GM23338 (cell line): ENCODE data around the gene LUC7L. TPM values are rescaled to one million over a fixed set of nuclear protein-coding genes. Genes with fewer than 3 reads are reported as not detected.

ENCODE experiments used
- ATAC-seq: fragments of 200-7000 bp; cut with Tn5 transposase; 3 replicates; pipeline ENCODE4 v1.9.1; 2020
- DNase-seq: peaks from one replicate; pipeline ENCODE4 v3.0.0-alpha.2; 2015; ENCODE audit warnings: low spot score
- H2AFZ ChIP-seq: fragments of 200-600 bp; sonication (generic); 2 replicates; pipeline ENCODE4 v1.8.0; 2016; ENCODE audit warnings: antibody characterized with exemption, mild to moderate bottlenecking, moderate library complexity
- H3F3A ChIP-seq: fragments of 200-600 bp; sonication (generic); replicated peaks from 2 replicates; pipeline ENCODE4 v1.8.0; 2017; ENCODE audit warnings: antibody characterized with exemption, mixed run types, low read depth
- H3K27ac ChIP-seq: fragments of 200-600 bp; sonication (generic); 2 replicates; pipeline ENCODE4 v1.6.1; 2016; ENCODE audit warnings: low read depth
- H3K27me3 ChIP-seq: fragments of 200-600 bp; sonication (generic); 2 replicates; pipeline ENCODE4 v1.8.0; 2016; ENCODE audit warnings: mild to moderate bottlenecking, mixed run types, moderate library complexity; ENCODE audit not compliant: insufficient read depth
- H3K36me3 ChIP-seq: fragments of 200-600 bp; sonication (generic); 2 replicates; pipeline ENCODE4 v1.8.0; 2016; ENCODE audit warnings: mild to moderate bottlenecking; ENCODE audit not compliant: insufficient read depth
- H3K4me1 ChIP-seq: fragments of 200-600 bp; sonication (generic); 2 replicates; pipeline ENCODE4 v1.8.0; 2016; ENCODE audit warnings: mild to moderate bottlenecking, moderate library complexity; ENCODE audit not compliant: insufficient read depth
- H3K4me2 ChIP-seq: fragments of 200-600 bp; sonication (generic); 2 replicates; pipeline ENCODE4 v1.7.1; 2017; ENCODE audit warnings: mixed run types
- H3K4me3 ChIP-seq: fragments of 200-600 bp; sonication (generic); 2 replicates; pipeline ENCODE4 v1.6.1; 2016; ENCODE audit warnings: mixed run types
- H3K79me2 ChIP-seq: fragments of 200-600 bp; sonication (generic); replicated peaks from 2 replicates; pipeline ENCODE4 v1.8.0; 2017; ENCODE audit warnings: mild to moderate bottlenecking; ENCODE audit not compliant: insufficient read depth
- H3K9me2 ChIP-seq: fragments of 200-600 bp; sonication (generic); 2 replicates; pipeline ENCODE4 v1.8.0; 2017; ENCODE audit not compliant: insufficient read depth
- H4K20me1 ChIP-seq: fragments of 200-600 bp; sonication (generic); replicated peaks from 2 replicates; pipeline ENCODE4 v1.8.0; 2017; ENCODE audit warnings: mild to moderate bottlenecking; ENCODE audit not compliant: insufficient read depth
- H3K27ac Mint-ChIP-seq: 2 replicates; pipeline ENCODE4 v1.8.0; 2020; ENCODE audit warnings: inconsistent platforms, mild to moderate bottlenecking, moderate library complexity, mixed read lengths
- H3K27me3 Mint-ChIP-seq: 3 replicates; pipeline ENCODE4 v1.8.0; 2022; ENCODE audit warnings: low read depth, mild to moderate bottlenecking, moderate library complexity, mixed read lengths, inconsistent platforms; ENCODE audit not compliant: insufficient read depth, poor library complexity
- H3K36me3 Mint-ChIP-seq: 3 replicates; pipeline ENCODE4 v1.8.0; 2021; ENCODE audit warnings: low read depth, mild to moderate bottlenecking, inconsistent platforms, moderate library complexity, mixed read lengths
- H3K4me1 Mint-ChIP-seq: 3 replicates; pipeline ENCODE4 v1.8.0; 2020; ENCODE audit warnings: mild to moderate bottlenecking, inconsistent platforms, mixed read lengths
- H3K4me3 Mint-ChIP-seq: 3 replicates; pipeline ENCODE4 v1.8.0; 2021; ENCODE audit warnings: moderate library complexity, mild to moderate bottlenecking, inconsistent platforms, mixed read lengths
- H3K9me3 Mint-ChIP-seq: 3 replicates; pipeline ENCODE4 v1.8.0; 2020; ENCODE audit warnings: moderate library complexity, mild to moderate bottlenecking, inconsistent platforms, mixed read lengths
- CREB1 ChIP-seq: fragments of 250-450 bp; sonication (Bioruptor Pico); IDR thresholded peaks from 2 replicates; pipeline ENCODE4 v1.5.0; 2020; ENCODE audit warnings: low read depth, mild to moderate bottlenecking, moderate library complexity
- EZH2 ChIP-seq: fragments of 200-600 bp; sonication (generic); IDR thresholded peaks from one replicate; pipeline ENCODE4 v1.8.0; 2017; ENCODE audit warnings: antibody characterized with exemption, mild to moderate bottlenecking, low read depth; ENCODE audit not compliant: unreplicated experiment
- EZH2phosphoT487 ChIP-seq: fragments of 200-600 bp; sonication (generic); IDR thresholded peaks from one replicate; pipeline ENCODE4 v1.8.1; 2018; ENCODE audit warnings: antibody characterized with exemption; ENCODE audit not compliant: unreplicated experiment
- NANOG ChIP-seq: IDR thresholded peaks from 2 replicates; pipeline ENCODE4 v1.6.1; 2016; ENCODE audit warnings: antibody characterized with exemption, borderline replicate concordance
- POLR2AphosphoS5 ChIP-seq: IDR thresholded peaks from 2 replicates; pipeline ENCODE4 v1.6.1; 2016; ENCODE audit warnings: antibody characterized with exemption, low read depth
- REST ChIP-seq: IDR thresholded peaks from one replicate; pipeline ENCODE4 v1.6.1; 2018; ENCODE audit warnings: antibody characterized with exemption; ENCODE audit not compliant: unreplicated experiment
- STAT1 ChIP-seq: IDR thresholded peaks from one replicate; pipeline ENCODE4 v1.6.1; 2016; ENCODE audit warnings: antibody characterized with exemption; ENCODE audit not compliant: unreplicated experiment
- ZNF331 ChIP-seq: fragments of 250-450 bp; sonication (Bioruptor Pico); IDR thresholded peaks from 2 replicates; pipeline ENCODE4 v1.5.0; 2020; ENCODE audit warnings: low read depth, mild to moderate bottlenecking, moderate library complexity
- ZNF462 ChIP-seq: fragments of 250-450 bp; sonication (Bioruptor Pico); IDR thresholded peaks from 2 replicates; pipeline ENCODE4 v1.5.0; 2020; ENCODE audit warnings: mild to moderate bottlenecking, moderate library complexity
- polyA plus RNA-seq: library from polyadenylated mRNA; unstranded; fragments of >200 nt; fragmentation: Nextera tagmentation; extraction: Ambion mirVana; gene quantifications from 2 replicates; pipeline ENCODE4 v1.2.1, GENCODE V29; 2016
- total RNA-seq: library from RNA; depleted of rRNA; stranded (reverse); fragments of >200 nt; shearing (Covaris generic); gene quantifications from 2 replicates; pipeline ENCODE4 v1.2.3, GENCODE V29; 2014

Gene LUC7L
- total and polyA plus RNA-seq, 2 experiments from 2014 or later = 114 to 151 TPM

GRCh38 chr16:275041-275641 is 45.9 kb upstream of the LUC7L start:
- no peaks in the 10 kb centered on the region for H3K36me3 ChIP-seq
- DNase-seq (peak; percentile 62), ATAC-seq (peak; percentile 66)
- peak overlapping the region; percentile 84 for H3K4me2 ChIP-seq
- Mint-ChIP-seq H3K27ac (no peak overlapping the region), H3K4me1 (no peaks in the 10 kb centered on the region), H3K4me3 (peak overlapping the region; percentile 68), H3K36me3 (no peaks in the 10 kb centered on the region; the same call in 2 of the 3 replicates), H3K9me3 (no peaks in the 10 kb centered on the region), H3K27me3 (peaks cover 37% of the 10 kb centered on the region)
- TF ChIP-seq REST (no peak), EZH2 (peak; percentile 80)
- H3K27me3 ChIP-seq = peaks cover 48% of the 10 kb centered on the region
- H3F3A ChIP-seq = peaks cover 4% of the 10 kb centered on the region; the same call in 1 of the 2 replicates
- no peaks in the 10 kb centered on the region for H3K79me2 ChIP-seq
- no peaks in the 10 kb centered on the region for H3K4me1 ChIP-seq
- 0 out of 2 replicates have a peak, but pooled peaks cover 2% of the 10 kb centered on the region for H4K20me1 ChIP-seq
- H3K4me3 ChIP-seq = peak overlapping the region; percentile 63
- no peaks in the 10 kb centered on the region for H3K9me2 ChIP-seq
- H3K27ac ChIP-seq = no peak overlapping the region
- H2AFZ ChIP-seq = peak overlapping the region; percentile 93; the same call in 1 of the 2 replicates

GRCh38 chr16:273547-274421 is 44.5 kb upstream of the LUC7L start:
- Histone ChIP-seq H3K4me1 (no peaks in the 10 kb centered on the region), H3K79me2 (no peaks in the 10 kb centered on the region), H3K9me2 (no peaks in the 10 kb centered on the region), H4K20me1 (no peaks in the 10 kb centered on the region), H3K27ac (no peak overlapping the region), H3K4me2 (no peak overlapping the region), H2AFZ (no peak overlapping the region), H3K4me3 (no peak overlapping the region), H3F3A (no peaks in the 10 kb centered on the region; the same call in 1 of the 2 replicates), H3K36me3 (no peaks in the 10 kb centered on the region), H3K27me3 (peaks cover 36% of the 10 kb centered on the region)
- Mint-ChIP-seq H3K27ac (no peak overlapping the region), H3K4me1 (no peaks in the 10 kb centered on the region), H3K9me3 (no peaks in the 10 kb centered on the region), H3K27me3 (peaks cover 29% of the 10 kb centered on the region), H3K4me3 (no peak overlapping the region), H3K36me3 (no peaks in the 10 kb centered on the region; the same call in 2 of the 3 replicates)
- DNase-seq = no peak
- ATAC-seq = no peak
- TF ChIP-seq ZNF331 (no peak), NANOG (no peak), ZNF462 (CRISPR knock-in tag) (no peak), CREB1 (CRISPR knock-in tag) (no peak), POLR2AphosphoS5 (no peak), STAT1 (no peak), EZH2phosphoT487 (no peak), EZH2 (no peak)
